ENCODE data around the gene THOC2.
A peak's percentile ranks its signal among the peaks of the same experiment; 100 is the strongest.
"Not testable (repeated sequence)": the region's sequence is repeated elsewhere in the genome, so short reads cannot be mapped to it uniquely, and the experiment has no call there.

THOC2 gene

GRCh38 chrX:123732670-123733363, at the start of gene THOC2:
TSS of gene THOC2 (minus strand) at chrX:123733052. CDS start at chrX:123733022, 30 bp downstream.
- peak; percentile 53 to 64 for DNase-seq (ENCODE audit: low read depth in 2 of 2, low spot score in 1 of 2)

GRCh38 chrX:123781786-123782185, 48.9 kb upstream of the THOC2 start:
- not testable (repeated sequence) for DNase-seq (ENCODE audit: low read depth in 2 of 2, low spot score in 1 of 2)

GRCh38 chrX:123779908-123780396, 47.1 kb upstream of the THOC2 start:
- no peak for DNase-seq (ENCODE audit: low read depth in 2 of 2, low spot score in 1 of 2)

- no peak for DNase-seq (ENCODE audit: low read depth in 2 of 2, low spot score in 1 of 2)
These were observed 40.6 kb upstream of the THOC2 start for GRCh38 chrX:123773258-123773988.

GRCh38 chrX:123771449-123772064, 38.7 kb upstream of the THOC2 start:
- DNase-seq (ENCODE audit: low read depth in 2 of 2, low spot score in 1 of 2): no peak

GRCh38 chrX:123764967-123765871, 32.4 kb upstream of the THOC2 start:
- peak in 1 of 2 donors; percentile 18 for DNase-seq (ENCODE audit: low read depth in 2 of 2, low spot score in 1 of 2)

- not testable (repeated sequence) for DNase-seq (ENCODE audit: low read depth in 2 of 2, low spot score in 1 of 2)
These were observed 27.0 kb upstream of the THOC2 start for GRCh38 chrX:123759849-123760248.

GRCh38 chrX:123757794-123758193, 24.9 kb upstream of the THOC2 start:
- DNase-seq (ENCODE audit: low read depth in 2 of 2, low spot score in 1 of 2): not testable (repeated sequence)

- no peak for DNase-seq (ENCODE audit: low read depth in 2 of 2, low spot score in 1 of 2)
These were observed 23.5 kb upstream of the THOC2 start for GRCh38 chrX:123756320-123756719.

GRCh38 chrX:123755107-123755506, 22.3 kb upstream of the THOC2 start:
- DNase-seq (ENCODE audit: low read depth in 2 of 2, low spot score in 1 of 2): no peak

- no peak for DNase-seq (ENCODE audit: low read depth in 2 of 2, low spot score in 1 of 2)
These were observed 21.0 kb upstream of the THOC2 start for GRCh38 chrX:123753656-123754350.

- no peak for DNase-seq (ENCODE audit: low read depth in 2 of 2, low spot score in 1 of 2)
These were observed 16.8 kb upstream of the THOC2 start for GRCh38 chrX:123749643-123750042.

GRCh38 chrX:123745511-123745910, 12.7 kb upstream of the THOC2 start:
- DNase-seq (ENCODE audit: low read depth in 2 of 2, low spot score in 1 of 2): no peak

GRCh38 chrX:123743312-123743711, 10.5 kb upstream of the THOC2 start:
- DNase-seq (ENCODE audit: low read depth in 2 of 2, low spot score in 1 of 2): no peak

- DNase-seq (ENCODE audit: low read depth in 2 of 2, low spot score in 1 of 2): no peak
These were observed 9.6 kb upstream of the THOC2 start for GRCh38 chrX:123742440-123742839.

- DNase-seq (ENCODE audit: low read depth in 2 of 2, low spot score in 1 of 2): no peak
These were observed 7.7 kb upstream of the THOC2 start for GRCh38 chrX:123740536-123740935.

- no peak for DNase-seq (ENCODE audit: low read depth in 2 of 2, low spot score in 1 of 2)
These were observed 7.2 kb upstream of the THOC2 start for GRCh38 chrX:123740006-123740405.

- DNase-seq (ENCODE audit: low read depth in 2 of 2, low spot score in 1 of 2): no peak
These were observed 6.6 kb upstream of the THOC2 start for GRCh38 chrX:123739474-123739873.

- DNase-seq (ENCODE audit: low read depth in 2 of 2, low spot score in 1 of 2): no peak
These were observed 5.6 kb upstream of the THOC2 start for GRCh38 chrX:123738378-123738940.

GRCh38 chrX:123736333-123736921, 3.6 kb upstream of the THOC2 start:
- no peak for DNase-seq (ENCODE audit: low read depth in 2 of 2, low spot score in 1 of 2)
